Measurements from ENCODE around the gene FAM180A.

GRCh38 chr7:135715673-135716072 lies 32.9 kb downstream of the FAM180A start:
- TF ChIP-seq, protein P1, sequence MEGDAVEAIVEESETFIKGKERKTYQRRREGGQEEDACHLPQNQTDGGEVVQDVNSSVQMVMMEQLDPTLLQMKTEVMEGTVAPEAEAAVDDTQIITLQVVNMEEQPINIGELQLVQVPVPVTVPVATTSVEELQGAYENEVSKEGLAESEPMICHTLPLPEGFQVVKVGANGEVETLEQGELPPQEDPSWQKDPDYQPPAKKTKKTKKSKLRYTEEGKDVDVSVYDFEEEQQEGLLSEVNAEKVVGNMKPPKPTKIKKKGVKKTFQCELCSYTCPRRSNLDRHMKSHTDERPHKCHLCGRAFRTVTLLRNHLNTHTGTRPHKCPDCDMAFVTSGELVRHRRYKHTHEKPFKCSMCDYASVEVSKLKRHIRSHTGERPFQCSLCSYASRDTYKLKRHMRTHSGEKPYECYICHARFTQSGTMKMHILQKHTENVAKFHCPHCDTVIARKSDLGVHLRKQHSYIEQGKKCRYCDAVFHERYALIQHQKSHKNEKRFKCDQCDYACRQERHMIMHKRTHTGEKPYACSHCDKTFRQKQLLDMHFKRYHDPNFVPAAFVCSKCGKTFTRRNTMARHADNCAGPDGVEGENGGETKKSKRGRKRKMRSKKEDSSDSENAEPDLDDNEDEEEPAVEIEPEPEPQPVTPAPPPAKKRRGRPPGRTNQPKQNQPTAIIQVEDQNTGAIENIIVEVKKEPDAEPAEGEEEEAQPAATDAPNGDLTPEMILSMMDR (IDR thresholded peaks at IDR 0.05), result no peak
- no peak for TF ChIP-seq POLR2AphosphoS5 (IDR thresholded peaks at IDR 0.05)
- TF ChIP-seq EP300 (IDR thresholded peaks at IDR 0.05), result no peak

All from esophagus muscularis mucosa (tissue), 4 donors.